ENCODE data around the gene MED1. TPM values are rescaled to one million over a fixed set of nuclear protein-coding genes. Genes with fewer than 3 reads are reported as not detected.
"Not testable (repeated sequence)": the region's sequence is repeated elsewhere in the genome, so short reads cannot be mapped to it uniquely, and the experiment has no call there.

Gene MED1
- total RNA-seq, 1 donor from 2014 or later = 18.9 TPM

DNA sequence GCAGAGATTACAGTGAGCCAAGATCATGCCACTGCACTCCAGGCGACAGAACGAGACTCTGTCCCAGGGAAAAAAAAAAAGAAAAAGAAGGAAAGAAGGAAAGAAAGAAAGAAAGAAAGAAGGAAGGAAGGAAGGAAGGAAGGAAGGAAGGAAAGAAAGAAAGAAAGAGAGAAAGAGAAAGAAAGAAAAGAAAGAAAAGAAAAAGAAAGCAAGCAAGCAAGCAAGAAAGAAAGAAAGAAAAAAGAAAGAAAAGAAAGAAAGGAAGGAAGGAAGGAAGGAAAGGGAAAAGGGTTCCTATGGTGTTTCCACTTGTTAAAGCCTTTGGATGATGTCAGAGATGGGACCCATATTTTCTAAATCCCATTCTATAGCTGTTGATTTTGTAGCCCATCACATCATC, 11.2 kb downstream of the MED1 start:
- DNase-seq = not testable (repeated sequence)

DNA sequence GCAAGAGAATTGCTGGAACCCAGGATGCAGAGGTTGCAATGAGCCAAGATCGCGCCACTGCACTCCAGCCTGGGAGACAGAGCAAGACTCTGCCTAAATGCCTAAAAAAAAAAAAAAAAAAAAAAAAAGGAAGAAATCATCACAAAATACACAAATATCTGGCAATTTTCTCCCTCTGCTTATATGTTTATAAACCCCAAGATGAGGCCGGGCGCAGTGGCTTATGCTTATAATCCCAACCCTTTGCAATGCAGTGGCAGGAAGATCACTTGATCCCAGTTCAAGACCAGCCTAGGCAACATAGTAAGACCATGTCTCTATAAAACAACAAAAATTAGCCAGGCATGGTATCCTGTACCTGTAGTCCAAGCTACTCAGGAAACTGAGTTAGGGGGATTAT, 21.5 kb downstream of the MED1 start:
- no peak for DNase-seq

DNA sequence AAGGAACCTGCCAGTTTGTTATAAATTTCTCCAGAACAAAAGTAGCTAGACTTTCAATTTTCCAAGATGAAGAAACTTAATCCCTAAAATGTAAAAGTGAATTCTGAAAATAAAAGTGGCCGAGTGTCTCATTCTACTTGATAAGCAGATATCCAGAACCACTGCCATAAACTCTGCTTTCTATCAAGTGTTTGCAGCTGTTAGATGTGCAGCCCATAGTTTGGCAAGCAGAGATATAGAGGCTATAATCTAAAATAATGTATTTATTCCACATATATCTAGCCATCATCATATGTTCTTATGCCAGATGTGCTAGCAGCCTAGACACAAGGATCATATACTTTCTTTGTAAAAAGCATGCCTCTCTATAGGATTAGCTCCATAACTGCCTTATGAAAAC, 34.9 kb downstream of the MED1 start:
- no peak for DNase-seq

- DNase-seq = no peak
Observed at GRCh38 chr17:39410279-39410678, 40.8 kb downstream of the MED1 start.

DNA sequence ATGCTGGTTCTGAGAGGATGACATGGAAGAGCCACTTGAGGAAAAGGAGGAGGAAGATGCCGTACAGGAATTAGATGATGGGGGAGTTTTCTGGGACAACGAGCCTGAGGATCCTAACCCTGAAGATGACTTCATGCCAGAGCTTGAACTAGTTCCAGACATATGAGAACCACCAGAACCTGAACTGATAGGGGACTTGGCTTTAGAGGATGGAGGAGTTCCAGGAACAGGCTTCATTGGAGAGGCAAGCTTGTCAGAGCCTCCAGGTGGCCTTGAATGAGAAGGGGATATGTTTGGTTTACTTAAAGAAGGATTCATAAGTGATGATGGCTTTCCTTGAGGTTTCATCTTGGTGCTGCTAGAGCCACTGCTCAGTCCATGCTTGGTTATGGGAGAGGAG, 42.7 kb downstream of the MED1 start:
- DNase-seq = no peak

DNA sequence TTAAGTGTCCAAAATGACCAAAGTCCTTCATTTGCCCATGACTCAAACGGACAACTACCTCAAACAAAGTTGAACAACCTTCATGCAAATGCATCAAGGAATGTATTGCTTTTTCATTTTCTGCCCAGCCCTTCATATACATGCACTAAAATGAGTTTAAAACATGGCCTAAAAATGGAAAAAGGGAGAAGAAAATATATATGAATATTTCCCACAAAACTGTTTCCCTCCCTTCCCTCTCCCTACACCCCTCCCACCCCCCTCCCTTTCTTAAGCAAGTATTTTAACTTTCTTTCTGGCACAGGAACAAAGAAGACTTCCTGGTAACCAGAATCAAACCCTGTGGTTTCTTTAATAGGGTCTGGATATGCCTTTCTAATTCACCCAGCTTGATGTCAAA, 44.1 kb downstream of the MED1 start:
- DNase-seq = no peak

DNA sequence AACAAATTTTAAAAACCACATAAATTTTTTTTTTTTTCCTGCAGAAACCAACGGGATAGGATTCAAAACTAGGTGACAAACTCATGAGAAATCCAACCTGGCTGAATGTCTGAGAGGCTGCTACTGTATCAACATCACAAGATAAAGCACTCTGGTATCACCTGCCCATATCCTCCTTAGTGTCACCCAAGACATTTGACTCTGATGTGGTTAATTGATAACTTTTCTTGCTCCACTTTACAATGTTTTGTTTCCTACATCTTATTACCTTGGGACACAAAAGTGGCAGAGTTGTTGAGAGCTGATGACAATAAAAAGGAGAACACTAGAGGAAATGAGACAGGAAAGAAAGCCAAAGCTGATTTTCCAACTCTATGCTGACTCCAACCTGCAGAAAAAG, 45.6 kb downstream of the MED1 start:
- DNase-seq = no peak

- DNase-seq = peak; percentile 51
Observed at GRCh38 chr17:39404542-39405378, 46.3 kb downstream of the MED1 start.

GRCh38 chr17:39402890-39403605, 48.0 kb downstream of the MED1 start:
- DNase-seq = no peak

DNA sequence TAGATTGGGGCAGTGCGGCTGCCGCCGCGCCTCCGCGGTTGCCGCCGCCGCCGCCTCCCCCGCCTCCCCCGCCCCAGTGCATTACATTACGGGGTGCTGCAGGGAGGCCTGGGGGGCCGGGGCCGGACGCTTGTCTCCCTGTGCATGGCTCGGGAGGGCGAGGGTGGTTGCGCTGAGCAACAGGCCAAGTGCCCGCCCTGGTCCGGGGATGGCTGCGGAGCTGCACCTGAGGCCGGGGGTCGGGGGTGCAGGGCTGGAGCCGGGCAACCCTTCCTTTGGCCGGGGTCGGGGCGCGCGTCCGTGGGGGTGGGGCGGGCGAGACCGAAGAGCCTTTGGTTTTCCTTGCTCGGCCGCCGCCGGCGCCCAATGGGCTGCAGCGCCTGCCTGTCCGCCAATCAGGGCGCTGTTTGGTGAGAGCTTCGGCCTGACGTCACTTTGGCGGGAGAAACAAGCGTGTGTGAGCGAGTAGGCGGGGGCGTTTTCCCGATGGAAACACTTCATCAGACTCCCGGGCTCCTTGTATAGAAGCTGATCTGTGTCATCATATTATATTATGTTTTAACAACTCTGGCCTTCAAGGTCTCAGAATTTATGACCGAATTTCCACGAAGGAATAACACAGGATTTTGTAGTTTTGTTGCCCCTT, 48.7 kb downstream of the MED1 start:
- DNase-seq = peak; percentile 96

GRCh38 chr17:39401412-39402243, 49.4 kb downstream of the MED1 start, which contains the start of gene FBXL20:
FBXL20 (minus strand) TSS chr17:39401626; CDS start chr17:39401402, 224 bp downstream.
- DNase-seq = peak; percentile 91

DNA sequence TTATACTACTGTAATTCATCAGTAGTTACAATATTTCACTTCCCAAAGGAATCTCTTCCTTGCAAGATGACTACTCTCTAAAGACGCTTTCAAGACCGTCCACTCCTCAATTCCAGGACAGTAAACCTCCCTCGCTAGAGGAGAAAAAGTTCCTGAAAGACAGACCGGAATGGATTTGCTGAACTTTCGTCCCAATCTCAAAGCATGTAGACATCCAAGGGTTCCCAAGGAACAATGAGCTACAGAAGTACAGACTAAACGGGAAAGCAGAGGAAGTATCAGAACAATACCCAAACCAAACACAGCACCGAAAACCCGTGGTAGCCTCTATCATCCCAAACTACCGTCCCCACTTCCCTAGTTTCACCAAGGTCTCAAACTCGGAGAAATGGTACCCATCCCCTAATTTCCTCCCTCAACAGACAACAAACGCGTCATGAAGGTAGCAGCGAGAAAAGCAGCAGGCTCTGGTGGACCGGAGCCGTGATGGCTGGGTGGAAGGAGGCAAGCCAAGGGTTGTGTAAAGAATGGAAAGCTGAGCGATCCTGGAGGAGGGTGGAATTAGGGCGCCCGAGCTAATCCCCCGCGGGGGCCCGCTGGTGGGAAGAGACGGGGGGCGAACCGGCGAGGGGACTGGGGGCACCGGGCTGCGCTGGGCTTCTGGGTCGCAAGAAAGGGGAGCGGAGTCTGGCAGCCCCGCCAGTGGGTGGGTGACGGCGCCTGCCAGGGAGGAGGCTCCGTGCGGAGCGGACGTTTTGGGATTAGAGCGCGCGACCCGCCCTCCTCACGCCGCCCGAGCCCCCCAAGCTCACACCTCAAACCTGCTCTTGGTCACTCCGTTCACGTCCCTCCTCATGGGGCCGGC, 50.3 kb downstream of the MED1 start:
- peak; percentile 40 for DNase-seq

GRCh38 chr17:39399791-39400190, 51.3 kb downstream of the MED1 start:
- DNase-seq = no peak

GRCh38 chr17:39393736-39394135, 57.3 kb downstream of the MED1 start:
- peak; percentile 17 for DNase-seq

DNA sequence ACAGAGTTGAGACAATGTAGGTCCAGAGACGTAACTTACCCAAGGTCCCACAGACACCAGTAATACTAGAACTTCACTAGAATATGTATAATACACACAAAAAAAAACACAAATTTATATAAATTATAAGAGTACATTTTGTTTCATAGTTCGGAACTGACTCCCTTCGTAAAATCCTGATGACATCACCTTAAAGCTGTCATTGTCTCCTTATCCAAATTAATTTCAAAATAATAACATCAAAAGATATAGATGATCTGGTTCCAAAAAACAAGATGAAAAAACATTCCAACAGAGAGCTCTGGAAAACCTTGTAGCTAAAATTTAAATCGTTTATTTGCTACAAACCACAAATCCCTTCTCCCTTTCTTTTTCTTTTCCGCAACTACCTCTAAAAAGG, 59.6 kb downstream of the MED1 start:
- DNase-seq = no peak

DNA sequence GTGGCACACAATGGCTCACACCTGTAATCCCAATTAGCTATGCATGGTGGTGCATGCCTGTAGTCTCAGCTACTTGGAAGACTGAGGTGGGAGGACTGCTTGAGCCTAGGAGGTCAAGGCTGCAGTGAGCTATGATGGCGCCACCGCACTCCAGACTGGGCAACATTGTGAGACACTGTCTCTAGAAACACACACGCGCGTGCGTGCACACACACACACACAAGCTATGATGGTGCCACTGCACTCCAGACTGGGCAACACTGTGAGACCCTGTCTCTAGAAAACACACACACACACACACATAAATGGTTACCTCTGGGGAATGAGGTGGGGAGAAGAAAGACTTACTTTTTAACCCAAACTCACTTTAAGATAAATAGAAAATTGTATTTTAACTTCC, 66.0 kb downstream of the MED1 start:
- no peak for DNase-seq

DNA sequence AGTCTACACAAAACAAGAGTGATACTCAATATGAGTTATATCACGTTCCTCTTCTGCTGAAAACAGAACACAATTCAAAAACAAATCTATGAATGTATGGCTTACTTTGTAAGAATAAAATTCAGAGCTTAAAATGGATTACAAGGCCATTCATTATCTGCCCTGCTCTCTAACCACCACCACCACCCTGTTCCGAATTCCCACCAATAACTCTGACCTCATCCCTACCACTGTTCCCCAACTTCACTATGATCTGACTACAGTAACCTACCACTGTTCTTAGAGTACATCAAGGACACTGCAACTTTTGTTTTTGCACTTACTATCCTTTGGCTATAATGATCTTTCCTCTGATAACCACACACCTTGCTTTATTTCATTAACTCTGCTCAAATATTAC, 70.9 kb downstream of the MED1 start:
- DNase-seq = no peak

DNA sequence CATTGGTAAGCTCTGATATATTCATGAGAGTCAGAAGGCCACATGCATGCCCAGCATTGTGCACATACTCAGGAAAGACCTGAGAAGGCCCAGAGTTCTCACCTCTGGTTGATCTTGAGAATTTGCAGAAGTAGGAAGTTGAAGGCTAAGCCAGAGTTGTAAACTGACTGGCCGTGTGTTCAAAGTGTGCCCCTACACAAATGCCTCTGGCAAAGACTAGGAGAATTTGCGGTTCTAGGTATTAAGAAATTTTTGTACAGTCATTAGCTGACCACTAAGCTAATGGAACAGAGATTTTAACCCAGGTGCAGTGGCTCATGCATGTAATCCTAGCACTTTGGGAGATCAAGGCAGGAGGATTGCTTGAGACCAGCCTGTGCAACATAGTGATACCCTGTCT, 74.6 kb downstream of the MED1 start:
- DNase-seq = no peak

DNA sequence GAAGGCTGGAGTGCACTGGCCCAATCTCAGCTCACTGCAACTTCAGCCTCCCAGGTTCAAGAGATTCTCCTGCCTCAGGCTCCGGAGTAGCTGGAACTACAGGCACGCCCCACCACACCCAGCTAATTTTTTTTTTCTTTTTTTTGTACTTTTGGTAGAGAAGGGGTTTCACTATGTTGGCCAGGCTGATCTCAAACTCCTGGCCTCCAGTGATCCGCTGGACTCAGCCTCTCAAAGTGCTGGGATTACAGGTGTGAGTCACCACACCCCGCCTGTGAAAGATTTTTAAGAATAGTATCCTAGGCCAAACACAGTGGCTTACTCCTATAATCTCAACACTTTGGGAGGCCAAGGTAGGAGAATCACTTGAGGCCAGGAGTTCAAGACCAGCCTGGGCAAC, 83.3 kb downstream of the MED1 start:
- not testable (repeated sequence) for DNase-seq

GRCh38 chr17:39365872-39366271, 85.2 kb downstream of the MED1 start:
- DNase-seq = no peak

- DNase-seq = no peak
Observed at GRCh38 chr17:39365242-39365641, 85.8 kb downstream of the MED1 start.
